Smooth muscle cell (in vitro differentiated cells): ENCODE measurements around the gene C6orf89. TPM values are rescaled to one million over a fixed set of nuclear protein-coding genes. Genes with fewer than 3 reads are reported as not detected.

Experiments
- DNase-seq: peaks from one replicate; lab custom pipeline; 2025; ENCODE audit not compliant: unreplicated experiment; lab: John Stamatoyannopoulos, UW
- H2AFZ ChIP-seq: fragments of 200-600 bp; sonication (generic); 2 replicates; pipeline ENCODE4 v1.6.0; 2016; ENCODE audit warnings: antibody characterized with exemption, low read depth, mild to moderate bottlenecking
- H3F3A ChIP-seq: fragments of 200-600 bp; sonication (generic); 2 replicates; pipeline ENCODE4 v1.6.0; 2017; ENCODE audit warnings: antibody characterized with exemption, low read depth
- H3K27ac ChIP-seq: fragments of 200-600 bp; sonication (generic); 2 replicates; pipeline ENCODE4 v1.5.1; 2016; ENCODE audit warnings: low read depth, mild to moderate bottlenecking
- H3K27me3 ChIP-seq: fragments of 200-600 bp; sonication (generic); 2 replicates; pipeline ENCODE4 v1.6.1; 2016; ENCODE audit warnings: low read depth, mild to moderate bottlenecking
- H3K36me3 ChIP-seq: fragments of 200-600 bp; sonication (generic); 2 replicates; pipeline ENCODE4 v1.5.1; 2016; ENCODE audit warnings: low read depth
- H3K4me1 ChIP-seq: fragments of 200-600 bp; sonication (generic); 2 replicates; pipeline ENCODE4 v1.5.1; 2016; ENCODE audit warnings: low read depth
- H3K4me2 ChIP-seq: fragments of 200-600 bp; sonication (generic); 2 replicates; pipeline ENCODE4 v1.6.0; 2016; ENCODE audit warnings: mild to moderate bottlenecking
- H3K4me3 ChIP-seq: fragments of 200-600 bp; sonication (generic); 2 replicates; pipeline ENCODE4 v1.5.1; 2016; ENCODE audit warnings: mild to moderate bottlenecking
- H3K79me2 ChIP-seq: fragments of 200-600 bp; sonication (generic); 2 replicates; pipeline ENCODE4 v1.6.0; 2016; ENCODE audit warnings: low read depth, mild to moderate bottlenecking
- H3K9ac ChIP-seq: fragments of 200-600 bp; sonication (generic); 2 replicates; pipeline ENCODE4 v1.6.0; 2016; ENCODE audit warnings: low read depth
- H3K9me3 ChIP-seq: fragments of 200-600 bp; sonication (generic); replicated peaks from 2 replicates; pipeline ENCODE4 v1.5.1; 2016; ENCODE audit warnings: low read depth
- H4K20me1 ChIP-seq: fragments of 200-600 bp; sonication (generic); 2 replicates; pipeline ENCODE4 v1.6.0; 2016; ENCODE audit warnings: low read depth
- WGBS: methylation state at CpG from one replicate; pipeline ENCODE4 v1.1.7; 2016; ENCODE audit warnings: low lambda C conversion rate; 5-methylcytosine and 5-hydroxymethylcytosine counted together
- polyA plus RNA-seq: library from polyadenylated mRNA; unstranded; fragments of >200 nt; fragmentation: Nextera tagmentation; extraction: Ambion mirVana; gene quantifications from 2 replicates; pipeline ENCODE4 v1.2.1, GENCODE V29; 2016
- total RNA-seq: library from RNA; depleted of rRNA; stranded (reverse); fragments of >200 nt; gene quantifications from 2 replicates; pipeline ENCODE4 v1.2.3, GENCODE V29; 2014
- TF ChIP-seq, protein P1 (sequence below): fragments of 200-600 bp; sonication (generic); IDR thresholded peaks from 2 replicates; pipeline ENCODE4 v1.5.1; 2017; ENCODE audit warnings: borderline replicate concordance, mild to moderate bottlenecking, antibody characterized with exemption; ENCODE audit not compliant: insufficient read depth, poor library complexity, severe bottlenecking

The C6orf89 gene
- total and polyA plus RNA-seq, 2 experiments from 2014 or later = 44.6 to 45.7 TPM

DNA sequence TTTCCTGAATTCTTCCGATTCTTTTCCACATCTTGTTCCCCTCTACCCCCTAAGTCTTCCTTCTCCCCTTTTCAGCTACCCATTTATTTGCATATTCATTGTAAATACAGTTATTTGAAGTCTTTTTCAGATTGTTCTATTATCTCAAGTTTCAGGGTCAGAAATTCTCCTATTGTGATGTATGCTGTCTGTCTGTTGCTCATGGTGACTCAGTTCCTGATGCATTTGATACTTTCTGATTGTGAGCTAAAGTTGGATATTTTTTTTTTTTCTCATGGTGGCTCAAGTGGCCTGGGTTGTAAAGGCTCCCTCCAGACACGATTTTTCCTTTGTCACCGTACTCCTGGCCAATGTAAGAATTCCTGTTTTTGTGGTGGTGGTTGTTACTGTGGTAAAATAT lies 63.9 kb downstream of the C6orf89 start:
- Histone ChIP-seq H2AFZ (peak overlapping the region; percentile 65), H3K79me2 (no peaks in the 10 kb centered on the region), H4K20me1 (no peaks in the 10 kb centered on the region), H3K4me2 (no peak overlapping the region), H3K9me3 (no peaks in the 10 kb centered on the region), H3K9ac (no peak overlapping the region), H3K27me3 (peaks cover 3% of the 10 kb centered on the region), H3K36me3 (no peaks in the 10 kb centered on the region), H3K27ac (no peak overlapping the region), H3K4me1 (peaks cover 3% of the 10 kb centered on the region), H3F3A (no peaks in the 10 kb centered on the region), H3K4me3 (no peak overlapping the region)
- WGBS = 73% methylated on average over 3 of the region's 3 CpGs
- DNase-seq = no peak
- TF ChIP-seq, protein P1, sequence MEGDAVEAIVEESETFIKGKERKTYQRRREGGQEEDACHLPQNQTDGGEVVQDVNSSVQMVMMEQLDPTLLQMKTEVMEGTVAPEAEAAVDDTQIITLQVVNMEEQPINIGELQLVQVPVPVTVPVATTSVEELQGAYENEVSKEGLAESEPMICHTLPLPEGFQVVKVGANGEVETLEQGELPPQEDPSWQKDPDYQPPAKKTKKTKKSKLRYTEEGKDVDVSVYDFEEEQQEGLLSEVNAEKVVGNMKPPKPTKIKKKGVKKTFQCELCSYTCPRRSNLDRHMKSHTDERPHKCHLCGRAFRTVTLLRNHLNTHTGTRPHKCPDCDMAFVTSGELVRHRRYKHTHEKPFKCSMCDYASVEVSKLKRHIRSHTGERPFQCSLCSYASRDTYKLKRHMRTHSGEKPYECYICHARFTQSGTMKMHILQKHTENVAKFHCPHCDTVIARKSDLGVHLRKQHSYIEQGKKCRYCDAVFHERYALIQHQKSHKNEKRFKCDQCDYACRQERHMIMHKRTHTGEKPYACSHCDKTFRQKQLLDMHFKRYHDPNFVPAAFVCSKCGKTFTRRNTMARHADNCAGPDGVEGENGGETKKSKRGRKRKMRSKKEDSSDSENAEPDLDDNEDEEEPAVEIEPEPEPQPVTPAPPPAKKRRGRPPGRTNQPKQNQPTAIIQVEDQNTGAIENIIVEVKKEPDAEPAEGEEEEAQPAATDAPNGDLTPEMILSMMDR = no peak

DNA sequence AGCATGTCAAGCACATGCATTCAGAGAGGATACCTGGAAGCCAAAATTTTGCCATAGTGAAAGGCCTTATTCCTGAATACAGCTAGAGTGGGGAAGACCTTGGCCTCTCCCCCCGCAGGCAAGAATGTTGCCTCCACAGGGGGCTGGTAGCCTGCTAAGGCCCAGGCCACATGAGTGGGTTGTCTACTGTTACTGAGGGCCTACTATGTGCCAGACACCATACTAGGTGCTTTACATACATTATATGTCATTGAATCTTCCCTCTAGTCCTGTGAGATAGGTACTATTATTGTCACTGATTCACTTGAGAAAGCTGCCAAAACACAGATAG lies 68.1 kb downstream of the C6orf89 start:
- no peak for DNase-seq
- Histone ChIP-seq H3K4me1 (peaks cover 3% of the 10 kb centered on the region), H3K27me3 (no peaks in the 10 kb centered on the region), H2AFZ (no peak overlapping the region), H4K20me1 (no peaks in the 10 kb centered on the region), H3F3A (no peaks in the 10 kb centered on the region), H3K9ac (no peak overlapping the region), H3K9me3 (no peaks in the 10 kb centered on the region), H3K79me2 (no peaks in the 10 kb centered on the region), H3K27ac (no peak overlapping the region), H3K4me3 (no peak overlapping the region), H3K4me2 (no peak overlapping the region), H3K36me3 (no peaks in the 10 kb centered on the region)
- 92% methylated on average over 1 of the region's 1 CpG for WGBS
- TF ChIP-seq, protein P1 = no peak

DNA sequence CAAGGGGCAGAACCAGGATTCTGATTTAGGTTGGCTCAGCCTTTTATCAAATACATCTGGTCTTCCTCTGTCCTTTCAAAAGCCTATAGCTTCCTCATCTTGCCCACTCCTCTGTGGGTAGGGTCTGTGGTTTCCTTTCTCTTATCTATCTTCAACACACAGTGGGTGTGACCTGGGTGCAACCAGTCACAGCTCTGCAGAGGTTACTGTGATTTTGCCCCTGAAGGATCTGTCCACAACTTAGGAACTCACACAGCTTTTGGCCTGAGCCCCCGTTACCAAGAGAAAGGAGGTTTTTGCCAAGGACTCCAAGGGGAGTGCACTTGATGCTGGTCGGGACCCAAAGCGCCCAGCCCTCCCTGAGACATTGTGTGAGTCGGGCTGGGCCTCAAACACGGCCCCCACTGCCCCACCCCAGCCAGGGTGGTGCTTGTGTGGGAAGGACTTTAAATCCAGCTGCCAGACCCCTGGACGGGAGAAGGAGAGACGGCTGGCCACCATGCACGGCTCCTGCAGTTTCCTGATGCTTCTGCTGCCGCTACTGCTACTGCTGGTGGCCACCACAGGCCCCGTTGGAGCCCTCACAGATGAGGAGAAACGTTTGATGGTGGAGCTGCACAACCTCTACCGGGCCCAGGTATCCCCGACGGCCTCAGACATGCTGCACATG lies 68.6 kb downstream of the C6orf89 start, which contains the start of gene PI16:
Gene PI16, plus strand, starts transcription at position 477 of the 670 bp plus-strand sequence. Its CDS starts 23 bp downstream, at position 500.
- 84% methylated on average over 12 of the region's 14 CpGs for WGBS
- no peak within 1 kb of the TSS for H3K4me3 ChIP-seq
- no peaks in the 10 kb centered on the region for H3K9me3 ChIP-seq
- H3K4me1 ChIP-seq = peaks cover 3% of the 10 kb centered on the region
- H3K4me2 ChIP-seq = peak within 1 kb of the TSS; percentile 14
- H3K9ac ChIP-seq = no peak within 1 kb of the TSS
- H3K27ac ChIP-seq = no peak within 1 kb of the TSS
- no peaks in the 10 kb centered on the region for H4K20me1 ChIP-seq
- no peak within 1 kb of the TSS for H2AFZ ChIP-seq
- no peaks in the 10 kb centered on the region for H3K36me3 ChIP-seq
- no peaks in the 10 kb centered on the region for H3K79me2 ChIP-seq
- TF ChIP-seq, protein P1 = no peak
- DNase-seq = no peak
- H3K27me3 ChIP-seq = no peaks in the 10 kb centered on the region
- H3F3A ChIP-seq = no peaks in the 10 kb centered on the region

DNA sequence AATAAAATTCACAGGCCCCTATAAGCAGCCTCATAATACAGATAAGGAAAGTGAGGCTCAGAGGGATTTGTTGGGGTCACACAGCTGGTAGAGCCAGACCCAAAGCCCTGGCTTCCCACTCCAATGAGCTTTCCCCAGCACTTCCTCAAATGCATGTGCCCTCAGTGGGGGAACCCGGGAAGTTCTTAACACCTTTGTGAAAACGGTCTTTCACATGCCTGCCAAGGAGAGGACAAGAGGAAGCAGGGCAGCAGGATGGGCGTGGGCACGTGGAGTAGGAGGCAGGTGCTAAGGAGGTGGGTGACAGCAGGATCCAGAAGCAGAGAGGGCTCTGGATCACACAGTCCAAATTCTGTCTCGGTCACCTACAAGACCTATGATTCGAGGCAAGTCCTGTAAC lies 69.4 kb downstream of the C6orf89 start:
- H3K9ac ChIP-seq = no peak overlapping the region
- peak overlapping the region; percentile 14 for H3K4me2 ChIP-seq
- H3F3A ChIP-seq = no peaks in the 10 kb centered on the region
- no peaks in the 10 kb centered on the region for H3K36me3 ChIP-seq
- no peaks in the 10 kb centered on the region for H3K79me2 ChIP-seq
- no peak overlapping the region for H3K27ac ChIP-seq
- no peaks in the 10 kb centered on the region for H3K4me1 ChIP-seq
- WGBS = 68% methylated on average over 6 of the region's 6 CpGs
- H3K9me3 ChIP-seq = no peaks in the 10 kb centered on the region
- no peaks in the 10 kb centered on the region for H4K20me1 ChIP-seq
- H3K27me3 ChIP-seq = no peaks in the 10 kb centered on the region
- DNase-seq = no peak
- TF ChIP-seq, protein P1 = no peak
- no peak overlapping the region for H2AFZ ChIP-seq
- H3K4me3 ChIP-seq = no peak overlapping the region
